Measurements from ENCODE around the gene PRKAR2B. TPM values are rescaled to one million over a fixed set of nuclear protein-coding genes. Genes with fewer than 3 reads are reported as not detected.

PRKAR2B gene
- total RNA-seq, 2 donors from 2014 or later, result 1.1 to 1.6 TPM

DNA sequence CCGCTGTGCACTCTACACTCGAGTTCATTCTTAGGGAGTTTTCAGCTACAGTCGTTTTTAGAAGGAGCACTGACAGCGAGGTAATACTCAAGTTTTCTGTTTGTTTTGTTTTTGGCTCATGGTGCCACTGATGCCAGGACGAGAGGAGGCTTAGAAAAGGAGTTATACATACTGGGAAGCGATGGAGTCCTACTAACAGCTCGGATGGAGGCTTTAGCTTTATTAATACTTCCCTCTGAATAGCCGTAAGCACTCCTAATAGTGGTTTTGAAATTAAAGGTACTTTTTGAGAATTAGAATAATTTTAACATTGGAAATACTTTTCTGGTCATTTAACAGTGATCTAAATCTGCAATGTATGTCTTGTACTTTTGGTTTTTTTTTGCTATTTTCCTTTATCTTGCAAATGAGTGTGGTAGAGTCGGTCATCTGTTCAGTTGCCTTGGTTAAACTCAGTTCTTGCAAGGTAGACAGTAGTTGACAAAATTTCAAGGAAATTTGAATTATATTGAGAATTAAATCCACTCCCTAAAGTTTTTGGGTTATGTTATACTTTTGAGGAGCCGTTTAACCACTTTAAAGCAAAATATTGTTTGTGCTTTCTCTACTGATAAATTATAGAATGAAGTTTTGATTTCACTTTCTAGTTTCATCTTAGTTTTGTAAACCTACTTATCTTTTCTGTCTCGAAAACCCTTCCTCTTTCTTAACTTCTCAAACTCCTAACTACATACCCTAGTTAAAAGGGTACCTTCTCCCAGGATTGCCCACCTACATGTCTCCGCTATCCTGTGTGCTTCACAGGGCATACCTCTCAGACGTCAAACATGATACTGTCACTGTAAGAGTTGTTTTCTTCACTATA is 125.8 kb downstream of the PRKAR2B start:
- no peaks in the 10 kb centered on the region for H3K9me3 Mint-ChIP-seq
- peak overlapping the region; percentile 88 to 95 for H3K4me3 Mint-ChIP-seq
- H3K27me3 Mint-ChIP-seq (ENCODE audit: low read depth), result no peaks in the 10 kb centered on the region
- peaks cover 10 to 17% of the 10 kb centered on the region in 2 donors for H3K36me3 Mint-ChIP-seq (ENCODE audit: insufficient read depth in 2 of 2)
- no peak for DNase-seq
- no peak for ATAC-seq (replicated peaks in 1 of 2)
- H3K27ac Mint-ChIP-seq, result peak overlapping the region; percentile 83
- H3K4me1 Mint-ChIP-seq (ENCODE audit: low read depth), result peaks cover 56% of the 10 kb centered on the region

DNA sequence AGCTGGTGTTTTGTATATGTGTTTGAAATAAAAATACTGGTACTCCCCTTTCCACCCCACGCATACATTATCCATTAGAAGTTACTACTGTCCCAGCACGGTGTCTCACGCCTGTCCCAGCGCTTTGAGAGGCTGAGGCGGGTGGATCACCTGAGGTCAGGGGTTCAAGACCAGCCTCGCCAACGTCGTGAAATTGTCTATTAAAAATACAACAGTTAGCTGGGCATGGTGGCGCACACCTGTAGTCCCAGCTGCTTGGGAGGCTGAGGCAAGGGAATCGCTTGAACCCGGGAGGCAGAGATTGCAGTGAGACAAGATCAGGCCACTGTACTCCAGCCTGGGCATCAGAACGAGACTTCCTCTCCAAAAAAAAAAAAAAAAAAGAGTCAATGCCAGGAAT is 127.0 kb downstream of the PRKAR2B start:
- DNase-seq (no peak), ATAC-seq (replicated peaks in 1 of 2) (no peak)
- peak overlapping the region; percentile 34 for H3K27ac Mint-ChIP-seq
- H3K9me3 Mint-ChIP-seq, result no peaks in the 10 kb centered on the region
- H3K4me3 Mint-ChIP-seq, result peak overlapping the region; percentile 52 to 55
- peaks cover 10 to 17% of the 10 kb centered on the region in 2 donors for H3K36me3 Mint-ChIP-seq (ENCODE audit: insufficient read depth in 2 of 2)
- H3K4me1 Mint-ChIP-seq (ENCODE audit: low read depth), result peaks cover 58% of the 10 kb centered on the region
- no peaks in the 10 kb centered on the region for H3K27me3 Mint-ChIP-seq (ENCODE audit: low read depth)

DNA sequence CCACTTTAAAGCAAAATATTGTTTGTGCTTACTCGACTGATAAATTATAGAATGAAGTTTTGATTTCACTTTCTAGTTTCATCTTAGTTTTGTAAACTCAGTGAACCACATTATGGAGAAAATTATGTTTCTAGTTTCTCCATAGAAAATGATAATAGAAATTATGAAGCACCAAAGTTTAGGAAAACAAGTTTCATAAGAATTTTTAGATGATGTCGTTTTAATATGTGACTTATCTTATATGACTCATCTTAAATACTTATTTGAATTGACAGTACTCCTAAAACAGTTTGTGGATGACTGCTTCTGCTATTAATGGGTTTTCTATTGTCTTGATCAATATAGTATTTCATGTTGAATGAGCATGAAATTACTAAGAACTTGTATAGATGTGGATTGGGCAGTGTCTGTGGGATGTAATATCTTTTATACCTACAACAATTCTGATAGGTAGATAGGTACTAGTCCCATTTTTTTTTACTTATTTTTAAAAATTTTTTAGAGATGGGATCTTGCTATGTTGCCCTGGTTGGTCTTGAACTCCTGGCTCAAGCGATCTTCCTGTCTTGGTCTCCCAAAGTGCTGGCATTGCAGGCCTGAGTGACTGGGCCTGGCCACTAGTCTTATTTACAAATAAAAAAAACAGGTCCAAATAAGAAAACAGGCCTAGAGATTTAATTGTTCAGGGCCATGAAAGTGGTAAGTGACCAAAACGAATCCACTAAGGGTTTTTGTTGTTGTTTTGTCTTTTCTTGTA is 127.9 kb downstream of the PRKAR2B start:
- Mint-ChIP-seq H3K36me3 (ENCODE audit: insufficient read depth in 2 of 2) (peaks cover 10 to 17% of the 10 kb centered on the region in 2 donors), H3K9me3 (no peaks in the 10 kb centered on the region), H3K27me3 (ENCODE audit: low read depth) (no peaks in the 10 kb centered on the region), H3K27ac (peak overlapping the region; percentile 91), H3K4me1 (ENCODE audit: low read depth) (peaks cover 56% of the 10 kb centered on the region), H3K4me3 (peak overlapping the region; percentile 44 to 80)
- ATAC-seq (replicated peaks in 1 of 2) (no peak), DNase-seq (no peak)

DNA sequence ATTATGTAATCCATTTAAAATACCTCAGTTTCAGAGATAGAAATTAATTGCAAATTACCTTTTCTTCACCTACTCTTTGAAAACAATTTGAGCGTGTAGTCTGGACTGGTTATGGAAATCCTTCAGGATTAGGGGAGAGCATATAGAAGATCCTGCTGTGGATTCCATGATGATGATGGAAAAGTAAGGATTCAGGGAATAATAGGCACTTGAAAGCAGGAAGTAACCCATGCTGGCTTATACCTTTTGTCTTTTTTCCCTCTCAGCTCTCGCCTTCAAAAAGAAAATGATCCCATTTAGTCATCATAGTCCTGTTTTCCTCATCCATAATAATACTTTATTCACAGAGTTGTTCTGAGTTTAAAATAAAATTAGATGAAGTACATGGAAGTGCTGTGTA is 128.7 kb downstream of the PRKAR2B start:
- DNase-seq, result no peak
- Mint-ChIP-seq H3K4me3 (peak overlapping the region; percentile 44 to 80), H3K4me1 (ENCODE audit: low read depth) (peaks cover 54% of the 10 kb centered on the region), H3K9me3 (no peaks in the 10 kb centered on the region), H3K27me3 (ENCODE audit: low read depth) (no peaks in the 10 kb centered on the region), H3K36me3 (ENCODE audit: insufficient read depth in 2 of 2) (peaks cover 10 to 17% of the 10 kb centered on the region in 2 donors), H3K27ac (peak overlapping the region; percentile 91)
- no peak for ATAC-seq (replicated peaks in 1 of 2)

DNA sequence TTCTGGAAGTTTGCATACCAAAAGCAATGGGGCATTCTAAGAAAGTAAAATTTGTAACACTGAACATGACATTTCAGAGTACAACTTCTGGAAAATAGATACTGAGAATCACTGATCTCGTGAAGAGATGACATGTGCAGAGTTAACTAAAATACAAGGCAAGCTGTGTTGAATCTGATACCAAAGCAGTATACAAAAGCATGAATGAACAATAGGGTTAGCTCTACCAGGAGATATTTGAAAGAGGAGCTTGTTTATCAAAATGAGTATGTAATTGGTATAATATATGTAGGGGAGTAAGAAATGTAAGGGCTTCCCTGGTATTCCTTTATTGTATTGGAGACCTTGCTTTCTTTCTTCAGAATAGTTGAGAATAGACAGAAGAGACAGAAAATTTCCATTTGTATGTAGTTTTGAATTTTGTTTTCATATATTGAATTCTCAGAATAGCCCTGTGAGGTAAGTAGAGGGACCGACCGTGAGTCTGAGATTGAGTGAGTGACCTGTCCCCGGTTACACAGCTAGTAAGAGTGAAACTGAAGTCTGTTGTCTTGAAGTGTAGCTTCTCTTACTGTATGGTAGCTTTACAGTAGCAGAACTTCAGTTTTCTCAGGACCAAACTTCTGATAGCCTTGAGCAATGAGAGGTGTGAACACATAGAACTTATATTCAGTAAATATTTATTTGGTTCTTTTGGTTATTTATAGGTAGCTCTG is 129.3 kb downstream of the PRKAR2B start:
- peaks cover 54% of the 10 kb centered on the region for H3K4me1 Mint-ChIP-seq (ENCODE audit: low read depth)
- peak overlapping the region; percentile 91 for H3K27ac Mint-ChIP-seq
- no peaks in the 10 kb centered on the region for H3K9me3 Mint-ChIP-seq
- ATAC-seq (replicated peaks in 1 of 2), result peak; percentile 33 to 59
- peak; percentile 30 to 40 for DNase-seq
- H3K27me3 Mint-ChIP-seq (ENCODE audit: low read depth), result no peaks in the 10 kb centered on the region
- H3K36me3 Mint-ChIP-seq (ENCODE audit: insufficient read depth in 2 of 2), result peaks cover 8 to 16% of the 10 kb centered on the region in 2 donors
- peak overlapping the region; percentile 44 to 80 for H3K4me3 Mint-ChIP-seq

DNA sequence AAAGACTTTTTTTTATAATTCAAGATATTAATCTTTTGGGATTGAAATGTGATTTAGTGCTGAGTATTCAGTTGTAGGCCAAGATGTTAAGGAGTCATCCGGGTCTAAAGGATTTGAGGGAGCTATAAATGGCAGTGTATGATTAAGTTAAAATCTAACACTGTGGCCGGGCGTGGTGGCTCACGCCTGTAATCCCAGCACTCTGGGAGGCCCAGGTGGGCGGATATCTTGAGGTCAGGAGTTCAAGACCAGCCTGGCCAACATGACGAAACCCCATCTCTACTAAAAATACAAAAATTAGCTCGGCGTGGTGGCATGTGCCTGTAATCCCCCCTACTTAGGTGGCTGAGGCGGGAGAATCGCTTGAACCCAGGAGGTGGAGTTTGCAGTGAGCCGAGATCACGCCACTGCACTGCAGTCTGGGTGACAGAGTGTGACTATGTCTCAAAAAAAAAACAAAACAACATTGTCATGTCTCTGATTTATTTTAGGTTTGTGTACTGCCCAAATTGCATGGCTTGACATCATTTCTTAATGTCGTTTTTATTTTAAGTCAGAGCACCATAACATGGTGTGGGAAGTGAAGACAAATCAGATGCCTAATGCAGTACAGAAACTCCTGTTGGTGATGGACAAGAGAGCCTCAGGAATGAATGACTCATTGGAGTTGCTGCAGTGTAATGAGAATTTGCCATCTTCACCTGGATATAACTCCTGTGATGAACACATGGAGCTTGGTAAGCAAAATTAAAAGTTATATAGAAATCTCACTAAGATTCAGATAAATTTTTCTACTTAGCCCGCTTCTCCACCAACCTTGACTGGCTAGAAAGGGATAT is 135.0 kb downstream of the PRKAR2B start:
- no peaks in the 10 kb centered on the region for H3K9me3 Mint-ChIP-seq
- H3K36me3 Mint-ChIP-seq (ENCODE audit: insufficient read depth in 2 of 2), result peaks cover 9 to 14% of the 10 kb centered on the region in 2 donors
- DNase-seq, result no peak
- H3K27me3 Mint-ChIP-seq (ENCODE audit: low read depth), result no peaks in the 10 kb centered on the region
- H3K4me3 Mint-ChIP-seq, result peak overlapping the region; percentile 32 to 70
- peak overlapping the region; percentile 95 for H3K27ac Mint-ChIP-seq
- peaks cover 51% of the 10 kb centered on the region for H3K4me1 Mint-ChIP-seq (ENCODE audit: low read depth)
- peak; percentile 49 to 59 for ATAC-seq (replicated peaks in 1 of 2)

DNA sequence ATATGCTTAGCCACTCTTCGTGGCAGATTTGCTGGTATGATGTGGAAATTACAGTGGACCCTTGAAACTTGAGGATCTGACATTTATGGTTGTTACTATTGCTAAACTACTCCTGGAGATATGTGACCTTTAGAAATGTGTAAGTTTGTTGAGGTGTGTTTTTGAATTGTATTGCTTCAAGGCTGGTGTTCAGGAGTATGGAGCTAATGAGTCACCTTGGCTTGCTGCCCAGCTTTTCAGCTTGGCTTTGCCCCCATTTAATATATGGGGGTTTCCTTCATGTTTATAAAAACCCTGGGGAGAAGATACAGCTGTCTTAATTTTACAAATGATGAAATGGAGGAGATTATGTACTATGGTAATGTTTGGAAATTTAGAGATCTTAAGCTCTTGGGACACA is 135.9 kb downstream of the PRKAR2B start:
- peak; percentile 78 to 81 for ATAC-seq (replicated peaks in 1 of 2)
- peaks cover 43% of the 10 kb centered on the region for H3K4me1 Mint-ChIP-seq (ENCODE audit: low read depth)

DNA sequence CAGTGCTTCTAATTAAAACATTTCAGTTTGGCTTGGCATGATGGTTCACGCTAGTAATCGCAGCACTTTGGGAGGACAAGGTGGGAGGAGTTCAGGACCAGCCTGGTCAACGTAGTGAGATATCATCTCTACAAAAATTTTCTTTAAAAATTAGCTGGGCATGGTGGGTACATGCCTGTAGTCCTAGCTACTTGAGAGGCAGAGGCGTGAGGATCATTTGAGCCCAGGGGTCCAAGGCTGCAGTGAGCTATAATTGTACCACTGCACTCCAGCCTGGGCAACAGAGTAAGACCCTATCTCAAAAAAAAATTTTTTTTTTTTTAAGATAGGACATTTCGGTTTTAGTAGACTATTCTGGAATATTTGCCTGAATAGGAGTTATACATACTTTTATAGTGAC is 136.7 kb downstream of the PRKAR2B start:
- Mint-ChIP-seq H3K4me1 (ENCODE audit: low read depth) (peaks cover 40% of the 10 kb centered on the region), H3K27ac (peak overlapping the region; percentile 95), H3K9me3 (no peaks in the 10 kb centered on the region), H3K27me3 (ENCODE audit: low read depth) (no peaks in the 10 kb centered on the region), H3K4me3 (peak overlapping the region in 1 of 2 donors; percentile 70), H3K36me3 (ENCODE audit: insufficient read depth in 2 of 2) (peaks cover 17 to 24% of the 10 kb centered on the region in 2 donors)
- DNase-seq, result no peak
- no peak for ATAC-seq (replicated peaks in 1 of 2)

More for the DNA sequence above, 135.9 kb downstream of the PRKAR2B start:
- peaks cover 14 to 19% of the 10 kb centered on the region in 2 donors for H3K36me3 Mint-ChIP-seq (ENCODE audit: insufficient read depth in 2 of 2)
- no peaks in the 10 kb centered on the region for H3K9me3 Mint-ChIP-seq
- H3K4me3 Mint-ChIP-seq, result peak overlapping the region; percentile 32 to 70
- no peaks in the 10 kb centered on the region for H3K27me3 Mint-ChIP-seq (ENCODE audit: low read depth)
- peak; percentile 65 to 76 for DNase-seq
- peak overlapping the region; percentile 95 for H3K27ac Mint-ChIP-seq

DNA sequence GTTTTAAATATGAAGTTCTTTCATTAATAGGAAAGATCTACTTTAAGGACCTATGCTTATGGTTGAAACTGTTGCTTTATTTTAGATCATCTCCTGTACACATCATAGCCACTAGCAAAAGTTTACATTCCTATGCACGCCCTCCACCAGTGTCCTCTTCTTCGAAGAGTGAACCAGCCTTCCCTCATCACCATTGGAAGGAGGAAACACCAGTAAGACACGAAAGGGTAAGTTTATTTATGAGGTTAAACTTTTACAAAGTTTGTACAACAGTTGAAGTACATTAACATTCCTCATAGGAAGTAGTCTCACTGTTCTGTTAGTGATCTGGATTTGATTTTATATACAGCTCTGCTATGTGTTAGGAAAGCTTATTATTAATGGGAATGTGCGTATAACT is 141.2 kb downstream of the PRKAR2B start:
- ATAC-seq (replicated peaks in 1 of 2) (no peak), DNase-seq (no peak)
- Mint-ChIP-seq H3K27ac (no peak overlapping the region), H3K4me3 (no peak overlapping the region), H3K4me1 (ENCODE audit: low read depth) (peaks cover 12% of the 10 kb centered on the region), H3K27me3 (ENCODE audit: low read depth) (no peaks in the 10 kb centered on the region), H3K36me3 (ENCODE audit: insufficient read depth in 2 of 2) (peaks cover 18 to 41% of the 10 kb centered on the region in 2 donors), H3K9me3 (no peaks in the 10 kb centered on the region)

DNA sequence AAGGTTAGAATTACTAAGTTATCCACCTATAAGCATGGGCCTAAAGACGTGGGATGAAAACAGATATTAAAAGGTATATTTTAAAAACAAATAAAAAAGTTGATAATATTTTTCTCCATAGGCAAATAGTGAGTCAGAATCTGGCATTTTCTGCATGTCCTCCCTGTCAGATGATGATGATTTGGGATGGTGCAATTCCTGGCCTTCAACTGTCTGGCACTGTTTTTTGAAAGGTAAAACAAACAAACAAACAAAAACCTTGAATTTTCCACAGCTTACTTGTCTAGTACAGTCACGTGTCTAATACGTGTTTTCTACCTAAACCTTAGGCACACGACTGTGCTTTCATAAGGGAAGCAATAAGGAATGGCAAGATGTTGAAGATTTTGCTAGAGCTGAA is 141.7 kb downstream of the PRKAR2B start:
- ATAC-seq (replicated peaks in 1 of 2) (no peak), DNase-seq (no peak)
- Mint-ChIP-seq H3K27me3 (ENCODE audit: low read depth) (no peaks in the 10 kb centered on the region), H3K27ac (no peak overlapping the region), H3K4me3 (no peak overlapping the region), H3K4me1 (ENCODE audit: low read depth) (peaks cover 7% of the 10 kb centered on the region), H3K36me3 (ENCODE audit: insufficient read depth in 2 of 2) (peaks cover 15 to 40% of the 10 kb centered on the region in 2 donors), H3K9me3 (no peaks in the 10 kb centered on the region)

DNA sequence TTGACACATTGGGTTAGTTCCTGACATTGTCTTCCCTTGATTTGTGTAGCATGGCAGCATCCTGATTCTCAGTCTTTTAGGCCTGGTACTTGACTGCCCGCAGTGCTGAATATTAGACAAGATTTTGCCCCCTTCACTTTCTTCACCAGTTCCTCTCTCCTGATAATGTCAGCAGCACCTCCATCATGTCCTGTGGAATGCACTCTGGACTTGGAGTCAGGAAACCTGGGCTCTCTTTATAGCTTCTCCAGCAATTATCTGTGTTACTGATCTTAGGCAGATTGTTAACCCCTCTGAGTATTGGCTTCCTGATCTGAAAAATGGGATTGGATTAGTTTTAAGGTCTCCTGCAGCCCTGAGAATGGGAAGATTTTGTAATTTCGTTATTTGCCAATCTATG is 143.3 kb downstream of the PRKAR2B start:
- Mint-ChIP-seq H3K9me3 (no peaks in the 10 kb centered on the region), H3K27ac (peak overlapping the region; percentile 30), H3K36me3 (ENCODE audit: insufficient read depth in 2 of 2) (peaks cover 13 to 41% of the 10 kb centered on the region in 2 donors), H3K27me3 (ENCODE audit: low read depth) (no peaks in the 10 kb centered on the region), H3K4me3 (no peak overlapping the region), H3K4me1 (ENCODE audit: low read depth) (peaks cover 5% of the 10 kb centered on the region)
- no peak for ATAC-seq (replicated peaks in 1 of 2)
- DNase-seq, result no peak

DNA sequence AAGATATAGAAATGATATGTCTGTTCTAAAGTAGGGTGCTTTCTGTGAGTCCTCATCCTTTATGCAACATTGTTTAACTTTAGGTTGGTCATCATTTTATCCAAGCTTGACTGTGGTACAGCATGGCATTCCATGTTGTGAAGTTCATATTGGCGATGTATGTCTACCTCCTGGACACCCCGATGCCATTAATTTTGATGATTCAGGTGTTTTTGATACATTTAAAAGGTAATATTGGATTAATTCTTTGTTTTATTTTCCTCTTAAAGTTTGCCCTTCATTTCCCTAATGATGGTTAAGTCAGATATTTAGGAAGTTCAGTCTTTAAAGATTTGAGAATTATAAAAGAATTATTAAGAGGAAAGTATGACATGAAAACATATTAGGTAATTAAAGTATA is 145.6 kb downstream of the PRKAR2B start:
- ATAC-seq (replicated peaks in 1 of 2), result no peak
- Mint-ChIP-seq H3K27me3 (ENCODE audit: low read depth) (no peaks in the 10 kb centered on the region), H3K4me3 (no peak overlapping the region), H3K36me3 (ENCODE audit: insufficient read depth in 2 of 2) (peaks cover 11 to 34% of the 10 kb centered on the region in 2 donors), H3K27ac (peak overlapping the region; percentile 27), H3K4me1 (ENCODE audit: low read depth) (no peaks in the 10 kb centered on the region), H3K9me3 (no peaks in the 10 kb centered on the region)
- no peak for DNase-seq

Data from activated T-cell treated with anti-CD3 and anti-CD28 coated beads, Interleukin-2, amount 50 U/mL, for 72 hours (primary cell).